Forelimb muscle (tissue), 1 donor: Measurements from ENCODE around the gene DOCK11. TPM values are rescaled to one million over a fixed set of nuclear protein-coding genes. Genes with fewer than 3 reads are reported as not detected.
"Not testable (repeated sequence)": the region's sequence is repeated elsewhere in the genome, so short reads cannot be mapped to it uniquely, and the experiment has no call there.

Source experiments
- DNase-seq: peaks from one replicate; pipeline ENCODE4 v3.0.0-alpha.2; 2013; ENCODE audit warnings: low read depth
- polyA plus RNA-seq: library from polyadenylated mRNA; unstranded; fragments of 120-200 nt; gene quantifications from one replicate; pipeline ENCODE4 v1.2.1, GENCODE V29; 2013; ENCODE audit not compliant: insufficient read length

Gene DOCK11
- polyA plus RNA-seq, 1 donor: 17.4 TPM

DNA sequence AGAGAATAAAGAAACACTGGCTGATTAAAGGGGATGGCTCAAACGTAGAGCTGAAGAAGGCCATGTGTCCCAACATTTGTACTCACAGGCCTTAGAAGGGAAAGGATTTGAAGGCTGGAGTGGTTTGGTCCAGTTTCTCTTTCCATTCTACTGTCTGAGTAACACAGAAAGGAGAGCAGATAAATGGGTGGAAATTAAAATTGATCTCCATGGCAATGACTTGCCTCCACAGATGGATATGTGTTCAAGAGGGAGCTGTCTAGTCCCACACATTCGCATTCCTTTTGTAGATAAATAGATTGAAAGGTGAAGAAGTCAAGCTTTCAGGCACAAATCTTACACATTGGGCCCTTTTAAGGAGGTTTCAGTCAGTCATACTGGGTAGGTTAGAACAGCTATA is 74.6 kb downstream of the DOCK11 start:
- no peak for DNase-seq

- DNase-seq: no peak
Measured at GRCh38 chrX:118571836-118572235, 76.2 kb downstream of the DOCK11 start.

DNA sequence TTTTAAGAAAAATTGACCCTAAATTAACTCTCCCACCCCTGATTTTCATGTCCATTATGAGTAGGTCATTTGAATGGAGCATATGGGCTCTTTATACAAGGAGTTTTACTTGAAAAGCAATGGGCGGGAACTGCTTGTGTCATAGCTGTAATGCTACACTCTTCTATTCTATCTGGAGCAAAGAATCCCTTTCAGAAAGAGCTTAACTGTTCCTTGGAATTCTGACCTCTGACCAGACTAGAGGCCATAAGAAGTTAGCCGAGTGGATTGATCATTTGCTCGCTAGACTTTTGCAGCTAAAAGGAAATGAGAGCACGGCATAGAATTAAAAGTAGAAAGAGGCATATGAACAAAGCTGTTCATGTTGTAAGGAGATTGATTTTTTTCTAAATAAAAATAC is 79.1 kb downstream of the DOCK11 start:
- no peak for DNase-seq

GRCh38 chrX:118577041-118577440 is 81.4 kb downstream of the DOCK11 start:
- DNase-seq: no peak

- no peak for DNase-seq
Measured at GRCh38 chrX:118579417-118579816, 83.8 kb downstream of the DOCK11 start.

- not testable (repeated sequence) for DNase-seq
Measured at GRCh38 chrX:118582926-118583325, 87.3 kb downstream of the DOCK11 start.

- DNase-seq: no peak
Measured at GRCh38 chrX:118583781-118584180, 88.2 kb downstream of the DOCK11 start.

DNA sequence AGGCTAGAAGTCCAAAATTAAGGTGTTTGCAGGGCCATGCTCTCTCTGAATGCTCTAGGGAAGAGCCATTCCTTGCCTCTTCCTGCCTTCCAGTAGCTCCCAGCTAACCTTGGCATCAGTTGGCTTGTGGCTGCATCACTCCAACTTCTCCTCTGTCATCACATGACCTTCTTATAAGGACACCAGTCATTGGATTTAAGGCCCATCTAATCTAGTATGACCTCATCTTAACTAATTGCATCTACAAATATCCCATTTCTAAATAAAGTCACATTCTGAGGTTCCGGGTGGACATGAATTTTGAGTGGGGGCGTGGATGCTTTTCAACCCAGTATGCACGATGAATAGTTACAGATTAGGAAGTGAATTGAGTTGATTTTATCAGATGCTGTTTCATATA is 89.7 kb downstream of the DOCK11 start:
- no peak for DNase-seq

DNA sequence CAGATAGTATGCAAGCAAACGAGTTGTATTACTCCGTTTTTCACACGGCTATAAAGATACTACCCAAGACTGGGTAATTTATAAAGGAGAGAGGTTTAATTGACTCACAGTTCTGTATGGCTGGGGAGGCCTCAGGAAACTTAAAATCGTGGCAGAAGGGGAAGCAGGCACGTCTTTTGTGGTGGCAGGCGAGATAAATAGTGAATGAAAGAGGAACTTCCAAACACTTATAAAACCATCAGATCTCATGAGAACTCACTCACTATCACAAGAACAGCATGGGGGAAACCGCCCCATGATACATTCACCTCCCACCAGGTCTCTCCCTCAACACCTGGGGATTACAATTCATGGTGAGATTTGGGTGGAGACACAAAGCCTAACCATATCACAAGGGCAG is 90.6 kb downstream of the DOCK11 start:
- DNase-seq: not testable (repeated sequence)

DNA sequence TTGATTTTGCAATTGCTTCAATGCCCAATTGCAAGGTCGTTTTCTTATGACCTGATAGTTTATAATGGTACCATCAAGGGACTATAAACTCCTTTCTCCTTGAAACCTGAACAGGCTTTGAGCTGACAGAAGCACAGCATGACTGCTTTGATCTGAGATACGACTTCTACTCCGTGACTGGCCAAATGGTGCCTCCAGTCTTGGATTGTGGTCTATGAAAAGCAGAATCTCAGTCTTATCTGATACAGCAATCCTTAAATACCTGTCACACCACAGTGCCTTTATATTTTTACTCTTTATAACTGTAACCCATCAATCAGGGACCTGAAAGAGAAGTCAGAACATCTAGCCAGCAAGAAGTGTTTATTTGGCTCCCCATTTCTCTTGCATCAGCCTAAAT is 93.1 kb downstream of the DOCK11 start:
- DNase-seq: no peak

- DNase-seq: no peak
Measured at GRCh38 chrX:118589227-118589626, 93.6 kb downstream of the DOCK11 start.

GRCh38 chrX:118593407-118593806 is 97.8 kb downstream of the DOCK11 start:
- no peak for DNase-seq

DNA sequence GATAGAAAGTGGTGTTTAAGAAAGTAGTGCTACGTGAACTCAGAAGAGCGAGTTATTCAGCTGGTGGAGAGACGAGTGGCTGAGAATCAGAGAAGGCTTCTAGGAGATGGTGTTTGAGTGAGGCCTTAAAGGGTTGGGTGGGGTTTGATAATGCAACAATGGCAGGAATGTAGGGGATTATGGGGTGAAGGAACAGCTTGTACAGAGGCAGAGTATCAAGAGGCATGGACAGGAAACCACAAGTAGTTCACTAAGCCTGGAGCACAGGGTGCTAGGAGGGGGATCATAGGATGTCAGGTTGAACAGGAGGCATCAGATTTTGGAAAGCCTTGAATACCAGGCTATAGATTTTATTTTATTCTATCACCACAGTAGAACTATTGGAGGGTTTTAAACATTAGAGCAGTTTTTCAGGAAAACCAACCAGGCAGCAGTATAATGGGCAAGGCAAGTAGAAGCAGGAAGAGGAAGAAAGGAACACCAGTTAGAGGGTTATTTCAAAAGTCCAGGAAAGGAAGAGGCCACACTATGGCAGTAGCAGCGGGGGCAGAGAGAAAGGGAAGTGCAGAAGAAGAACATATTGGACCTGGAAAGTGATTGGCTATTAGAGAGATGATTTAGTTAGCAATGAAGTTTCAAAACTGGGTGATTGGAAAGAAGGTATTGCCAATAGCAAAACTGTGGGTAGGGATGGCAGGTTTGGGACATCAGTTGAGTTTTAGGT is 99.2 kb downstream of the DOCK11 start:
- DNase-seq: no peak

DNA sequence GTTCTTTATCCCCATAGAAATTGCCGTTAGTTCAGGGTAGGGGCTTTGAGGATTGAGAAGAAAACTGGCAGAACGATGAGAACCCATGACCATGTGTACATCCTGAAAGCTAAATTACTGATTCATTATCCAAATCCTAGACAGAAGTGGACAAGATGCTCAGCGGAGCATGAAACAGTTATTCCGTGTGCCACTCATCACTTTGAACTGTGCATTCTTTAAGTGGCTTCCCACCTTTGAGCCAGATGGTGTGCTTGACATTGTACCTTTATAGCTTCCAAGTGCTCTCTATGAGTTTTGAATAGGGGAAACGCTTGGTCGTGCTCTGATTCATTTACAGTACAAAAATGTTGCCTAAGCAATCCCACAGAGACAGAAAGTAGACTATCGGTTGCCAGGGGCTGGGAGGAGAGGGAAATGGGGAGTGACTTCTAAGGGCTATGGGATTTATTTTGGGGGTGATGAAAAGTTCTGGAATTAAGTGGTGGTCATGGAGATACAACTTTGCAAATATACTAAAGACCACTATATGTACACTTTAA is 100.0 kb downstream of the DOCK11 start:
- DNase-seq: no peak

DNA sequence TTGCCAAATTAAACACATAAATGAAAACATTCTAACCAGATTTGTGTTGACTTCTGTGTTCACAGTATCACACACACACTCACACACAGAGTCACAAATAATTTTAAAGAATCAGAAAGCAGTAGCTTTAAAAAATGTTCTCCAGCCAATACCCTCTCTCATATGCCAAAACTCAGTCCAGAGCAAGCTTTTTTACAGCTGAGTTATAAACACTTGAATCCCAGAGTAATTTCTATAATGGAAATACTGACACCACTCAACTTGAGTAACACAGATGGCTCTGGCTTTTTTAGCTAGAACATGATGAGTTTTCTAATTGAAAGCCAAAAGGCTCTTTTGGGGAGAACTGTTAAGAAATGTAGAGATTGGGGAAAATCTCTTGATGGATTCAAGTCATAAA is 100.8 kb downstream of the DOCK11 start:
- no peak for DNase-seq

- no peak for DNase-seq
Measured at GRCh38 chrX:118603981-118604380, 108.4 kb downstream of the DOCK11 start.

GRCh38 chrX:118612290-118612689 is 116.7 kb downstream of the DOCK11 start:
- no peak for DNase-seq

DNA sequence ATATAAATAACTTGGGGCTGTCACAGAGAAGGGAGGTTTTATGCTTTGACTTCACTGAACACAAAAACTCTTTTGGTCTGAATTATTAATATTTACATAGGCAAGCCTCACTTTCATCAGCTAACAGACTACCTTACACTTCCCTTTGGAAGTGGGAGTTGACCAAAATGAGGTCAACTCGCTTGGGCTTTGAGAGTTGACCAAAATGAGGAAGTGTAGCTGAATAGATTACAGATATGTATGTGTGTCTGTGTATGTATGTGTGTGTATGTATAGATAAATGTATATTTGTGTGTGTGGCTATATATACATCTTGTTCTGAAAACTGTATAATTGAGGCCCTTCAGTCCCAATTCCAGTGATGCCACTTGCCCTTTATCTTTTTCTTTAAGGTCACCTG is 118.5 kb downstream of the DOCK11 start:
- DNase-seq: no peak

GRCh38 chrX:118615141-118615540 is 119.5 kb downstream of the DOCK11 start:
- no peak for DNase-seq

DNA sequence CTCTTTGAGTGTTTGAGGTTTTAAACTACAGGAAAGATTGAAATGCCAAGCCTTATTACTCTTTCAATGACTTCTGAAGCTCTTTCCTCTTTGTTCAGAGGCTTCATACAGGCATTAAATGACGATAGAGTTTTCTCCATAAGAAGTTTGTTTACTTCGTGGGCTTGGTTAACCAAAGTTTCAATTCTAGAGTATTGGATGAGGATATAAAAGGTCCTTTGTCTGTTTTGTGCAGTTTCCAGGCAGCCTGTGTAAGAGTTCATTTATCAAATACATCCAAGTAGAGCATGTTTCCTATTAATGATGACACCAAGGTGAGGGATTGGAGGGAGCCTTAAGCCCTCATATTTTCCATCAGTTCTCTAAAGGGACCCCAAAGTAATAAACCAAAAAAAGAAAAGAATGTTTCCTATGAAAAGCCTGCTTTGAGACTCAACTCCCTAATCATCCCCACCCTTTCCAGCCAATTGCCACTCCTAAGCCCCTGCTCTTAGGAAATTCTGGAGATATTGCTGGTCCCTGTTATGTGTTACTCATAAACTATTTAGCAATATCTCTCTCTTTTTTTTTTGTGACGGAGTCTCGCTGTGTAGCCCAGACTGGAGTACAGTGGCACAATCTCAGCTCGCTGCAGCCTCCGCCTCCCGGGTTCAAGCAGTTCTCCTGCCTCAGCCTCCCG is 125.6 kb downstream of the DOCK11 start:
- DNase-seq: no peak

GRCh38 chrX:118623062-118623461 is 127.4 kb downstream of the DOCK11 start:
- DNase-seq: no peak

- no peak for DNase-seq
Measured at GRCh38 chrX:118626346-118626745, 130.7 kb downstream of the DOCK11 start.

- no peak for DNase-seq
Measured at GRCh38 chrX:118627084-118627758, 131.6 kb downstream of the DOCK11 start.
